Endothelial cell of umbilical vein (primary cell): ENCODE measurements around the gene ECI1.

Source experiments
- CTCF ChIP-seq, 2 donors: IDR thresholded peaks; 1 replicate in 1 of 2; 2 replicates in 1 of 2; pipeline ENCODE4 v1.5.1; 2011; ENCODE audit warnings: low read length in 2 of 2, mild to moderate bottlenecking in 2 of 2, moderate library complexity in 2 of 2, control low read depth in 1 of 2, inconsistent platforms in 1 of 2, low read depth in 1 of 2; ENCODE audit not compliant: insufficient read depth in 1 of 2; ENCODE audit errors: extremely low read depth in 1 of 2
- EZH2 ChIP-seq: IDR thresholded peaks from 2 replicates; pipeline ENCODE4 v1.6.1; 2012; ENCODE audit warnings: borderline replicate concordance, low read depth, mild to moderate bottlenecking, moderate library complexity, low read length, inconsistent platforms; ENCODE audit not compliant: severe bottlenecking
- FOS ChIP-seq: IDR thresholded peaks from 2 replicates; pipeline ENCODE4 v1.6.1; 2011; ENCODE audit warnings: mild to moderate bottlenecking, low read length, moderate library complexity, borderline replicate concordance; ENCODE audit not compliant: insufficient read depth
- JUN ChIP-seq: IDR thresholded peaks from 2 replicates; pipeline ENCODE4 v1.6.1; 2011; ENCODE audit warnings: borderline replicate concordance, low read depth; ENCODE audit not compliant: insufficient read length, insufficient read depth
- MAX ChIP-seq: IDR thresholded peaks from 2 replicates; pipeline ENCODE4 v1.6.1; 2011; ENCODE audit not compliant: insufficient read depth, insufficient read length
- MYC ChIP-seq: IDR thresholded peaks from one replicate; pipeline ENCODE4 v1.6.1; 2011; ENCODE audit warnings: mild to moderate bottlenecking, low read depth, low read length
- POLR2A ChIP-seq: IDR thresholded peaks from 2 replicates; pipeline ENCODE4 v1.6.1; 2012; ENCODE audit warnings: low read depth, mild to moderate bottlenecking, control low read depth, low read length
- POLR2AphosphoS5 ChIP-seq: IDR thresholded peaks from 2 replicates; pipeline ENCODE4 v1.6.1; 2012; ENCODE audit warnings: low read depth, mild to moderate bottlenecking, control low read depth, low read length, moderate library complexity; ENCODE audit not compliant: insufficient read depth

DNA sequence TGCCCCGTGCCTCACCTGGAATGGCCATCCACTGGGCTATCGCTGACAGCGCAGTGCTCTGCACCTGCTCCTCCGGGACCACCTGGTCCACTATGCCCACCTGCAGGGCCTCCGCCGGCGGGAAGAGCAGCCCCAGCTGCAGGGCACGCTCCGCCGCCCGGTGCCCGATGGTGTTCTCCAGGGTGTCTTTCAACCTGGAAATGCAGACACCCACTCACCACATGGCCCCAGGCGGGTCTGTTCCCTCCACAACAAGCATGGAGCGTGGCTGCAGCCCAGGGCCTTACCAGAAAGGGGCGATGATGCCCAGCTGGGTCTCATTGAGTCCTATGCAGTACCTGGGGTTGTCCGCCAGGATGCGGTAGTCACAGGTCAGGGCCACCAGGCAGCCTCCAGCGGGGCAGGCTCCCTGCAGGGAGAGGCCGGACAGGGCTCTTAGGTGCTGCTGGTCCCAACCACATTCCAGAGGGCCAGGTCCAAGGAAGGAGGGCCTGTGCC is 8.3 kb downstream of the ECI1 start:
- TF ChIP-seq POLR2A (no peak), CTCF (IDR thresholded peaks at IDR 0.05; ENCODE audit: extremely low read depth in 1 of 2, insufficient read depth in 1 of 2, low read depth in 1 of 2, low read length in 2 of 2) (no peak), MAX (no peak), POLR2AphosphoS5 (no peak), MYC (no peak), EZH2 (no peak), FOS (no peak), JUN (no peak)
